ENCODE results near the gene PTPRH. TPM values are rescaled to one million over a fixed set of nuclear protein-coding genes. Genes with fewer than 3 reads are reported as not detected.

Gene PTPRH
- total and polyA plus RNA-seq, 2 donors (not counting 1 experiment from before 2014, with no cell fraction given), result not detected

DNA sequence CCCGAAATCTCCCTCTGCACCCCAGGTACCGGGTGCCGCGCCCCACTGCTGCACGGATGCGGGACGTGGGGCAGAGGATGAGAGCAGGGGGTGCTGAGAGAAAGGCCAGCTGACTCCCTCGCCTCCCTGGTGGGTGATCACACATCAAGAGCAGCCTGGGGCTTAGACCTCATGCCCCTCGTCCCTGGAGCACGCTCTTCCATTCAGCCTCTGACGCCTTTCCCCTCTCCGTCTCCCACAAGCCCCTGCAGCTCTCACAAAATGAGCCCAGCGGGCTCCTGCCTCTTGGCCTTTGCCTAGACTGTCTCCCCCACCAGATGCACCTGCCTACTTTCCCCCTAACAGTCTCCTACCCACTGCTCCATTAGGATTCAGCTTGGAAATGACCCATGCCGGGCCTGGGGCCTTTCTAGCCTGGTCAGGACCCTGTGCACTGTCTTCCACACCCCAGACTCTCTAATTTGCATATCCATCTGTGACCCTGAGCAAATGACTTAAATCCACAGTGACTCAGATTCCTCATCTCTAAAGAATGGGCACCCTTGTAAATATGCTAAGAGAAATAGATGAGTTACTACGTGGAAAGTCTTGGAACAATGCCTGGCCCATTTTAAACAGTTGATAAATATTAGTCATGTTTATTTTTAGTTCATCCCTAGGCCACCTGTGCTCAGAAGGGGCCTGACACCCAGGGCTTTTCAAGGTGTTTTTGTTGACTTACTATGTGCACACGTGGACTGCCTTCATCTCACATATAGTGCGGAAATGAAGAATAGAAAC lies 582 bp upstream of the PTPRH start:
- no peak overlapping the region for H3K9ac ChIP-seq (ENCODE audit: low read length)
- WGBS (ENCODE audit: insufficient coverage), result 91% methylated on average over 13 of the region's 17 CpGs
- no peak overlapping the region for H2AFZ ChIP-seq (ENCODE audit: insufficient read depth, low read depth, low read length, poor library complexity, severe bottlenecking)
- ATAC-seq (ENCODE audit: low read depth) (no peak), DNase-seq (no peak)
- Mint-ChIP-seq H3K27me3 (peaks cover 31% of the 10 kb centered on the region), H3K27ac (no peak overlapping the region), H3K4me1 (no peaks in the 10 kb centered on the region), H3K9me3 (ENCODE audit: insufficient read depth) (peaks cover 3% of the 10 kb centered on the region), H3K4me3 (no peak overlapping the region)
- no peak overlapping the region for H3K4me2 ChIP-seq (replicated peaks; ENCODE audit: low read depth, low read length, poor library complexity, severe bottlenecking)
- TF ChIP-seq, protein P1, sequence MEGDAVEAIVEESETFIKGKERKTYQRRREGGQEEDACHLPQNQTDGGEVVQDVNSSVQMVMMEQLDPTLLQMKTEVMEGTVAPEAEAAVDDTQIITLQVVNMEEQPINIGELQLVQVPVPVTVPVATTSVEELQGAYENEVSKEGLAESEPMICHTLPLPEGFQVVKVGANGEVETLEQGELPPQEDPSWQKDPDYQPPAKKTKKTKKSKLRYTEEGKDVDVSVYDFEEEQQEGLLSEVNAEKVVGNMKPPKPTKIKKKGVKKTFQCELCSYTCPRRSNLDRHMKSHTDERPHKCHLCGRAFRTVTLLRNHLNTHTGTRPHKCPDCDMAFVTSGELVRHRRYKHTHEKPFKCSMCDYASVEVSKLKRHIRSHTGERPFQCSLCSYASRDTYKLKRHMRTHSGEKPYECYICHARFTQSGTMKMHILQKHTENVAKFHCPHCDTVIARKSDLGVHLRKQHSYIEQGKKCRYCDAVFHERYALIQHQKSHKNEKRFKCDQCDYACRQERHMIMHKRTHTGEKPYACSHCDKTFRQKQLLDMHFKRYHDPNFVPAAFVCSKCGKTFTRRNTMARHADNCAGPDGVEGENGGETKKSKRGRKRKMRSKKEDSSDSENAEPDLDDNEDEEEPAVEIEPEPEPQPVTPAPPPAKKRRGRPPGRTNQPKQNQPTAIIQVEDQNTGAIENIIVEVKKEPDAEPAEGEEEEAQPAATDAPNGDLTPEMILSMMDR (IDR thresholded peaks at IDR 0.05), result no peak
- TF ChIP-seq EZH2 (IDR thresholded peaks at IDR 0.05; ENCODE audit: borderline replicate concordance, insufficient read depth, low read depth, low read length, poor library complexity, severe bottlenecking), result no peak
- no peaks in the 10 kb centered on the region for H3K79me2 ChIP-seq (ENCODE audit: control insufficient read depth, insufficient read depth, low read length)
- H3K4me3 ChIP-seq (ENCODE audit: control extremely low read depth in 1 of 5, extremely low read depth in 1 of 5, insufficient read depth in 1 of 5, low read depth in 2 of 5, low read length in 4 of 5), result no peak overlapping the region
- H3K36me3 ChIP-seq (replicated peaks in 1 of 2; ENCODE audit: control extremely low read depth in 1 of 2, control insufficient read depth in 1 of 2, extremely low read depth in 1 of 2, insufficient read depth in 2 of 2, low read length in 1 of 2), result no peaks in the 10 kb centered on the region
- POLR2A ChIA-PET, result no interaction called here
- peaks cover 0 to 30% (median 6%) of the 10 kb centered on the region in 3 donors for H3K9me3 ChIP-seq (ENCODE audit: control extremely low read depth in 1 of 3, control insufficient read depth in 2 of 3, insufficient read depth in 1 of 3, low read length in 2 of 3)
- intact Hi-C loops (cut with micrococcal nuclease), result no loop called here
- CTCF ChIA-PET, result interaction anchor here (1.1 kb wide), 1 partner anchor 69 kb away, joined by 5 read pairs; no protein-coding TSS in a partner anchor
- no peaks in the 10 kb centered on the region for H3K4me1 ChIP-seq (ENCODE audit: control insufficient read depth in 2 of 2, insufficient read depth in 2 of 2, low read length in 2 of 2)
- no peak overlapping the region for H3K27ac ChIP-seq (ENCODE audit: low read length in 2 of 2)
- no peaks in the 10 kb centered on the region for H4K20me1 ChIP-seq (ENCODE audit: control insufficient read depth, insufficient read depth, low read length, poor library complexity, severe bottlenecking)
- peaks cover 0 to 36% (median 8%) of the 10 kb centered on the region in 4 experiments for H3K27me3 ChIP-seq (replicated peaks in 1 of 4; ENCODE audit: control extremely low read depth in 1 of 4, control insufficient read depth in 3 of 4, insufficient read depth in 4 of 4, low read length in 3 of 4)

Data from B cell (primary cell).